Stimulated activated CD4-positive, alpha-beta T cell treated with anti-CD3 and anti-CD28 coated beads, Interleukin-1b, Interleukin-23, amount 100 ng/mL, for 48 hours (primary cell): Measurements from ENCODE around the gene DRG2.

Experiments
- DNase-seq: peaks from one replicate; pipeline ENCODE4 v3.0.0-alpha.2; 2020

The DRG2 gene

GRCh38 chr17:18144855-18145254, 57.1 kb downstream of the DRG2 start:
- no peak for DNase-seq

- no peak for DNase-seq
Measured at GRCh38 chr17:18145811-18146210, 58.1 kb downstream of the DRG2 start.

- DNase-seq, result no peak
Measured at GRCh38 chr17:18146259-18146658, 58.5 kb downstream of the DRG2 start.

DNA sequence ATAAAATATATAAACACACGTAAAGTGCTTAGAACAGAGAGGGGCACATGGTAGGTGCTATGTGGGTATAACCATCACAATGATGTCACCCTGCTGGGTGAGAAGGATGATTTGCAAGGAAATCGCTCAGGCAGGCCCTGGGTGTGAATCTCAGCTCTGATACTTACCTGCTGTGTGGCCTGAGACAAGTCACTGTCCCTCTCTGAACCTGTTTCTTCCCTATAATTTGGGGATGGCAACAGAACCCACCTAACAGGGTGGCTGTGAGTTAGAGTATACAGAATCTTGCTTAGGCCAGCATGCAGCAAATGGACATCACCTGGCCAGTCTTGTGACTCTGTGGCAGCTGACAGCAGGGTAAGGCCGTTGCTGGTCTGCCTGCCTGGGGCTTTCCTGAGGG, 59.2 kb downstream of the DRG2 start:
- no peak for DNase-seq

DNA sequence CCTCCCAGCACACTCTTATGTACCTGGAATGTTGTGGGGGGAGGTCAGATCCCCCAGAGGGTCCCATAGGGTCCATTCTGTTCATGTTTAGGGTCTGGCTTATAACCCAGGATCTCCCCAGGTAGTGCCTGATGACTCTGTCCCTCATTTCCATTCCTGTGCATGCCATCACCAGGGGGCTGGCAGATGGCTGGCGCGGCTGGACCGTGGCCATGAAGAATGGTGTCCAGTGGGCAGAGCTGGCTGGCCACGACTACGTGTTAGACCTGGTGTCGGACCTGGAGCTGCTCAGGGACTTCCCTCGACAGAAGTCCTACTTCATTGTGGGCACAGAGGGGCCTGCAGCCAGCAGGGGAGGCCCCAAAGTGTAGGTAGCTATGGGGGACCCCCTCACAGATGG, 60.8 kb downstream of the DRG2 start:
- no peak for DNase-seq

DNA sequence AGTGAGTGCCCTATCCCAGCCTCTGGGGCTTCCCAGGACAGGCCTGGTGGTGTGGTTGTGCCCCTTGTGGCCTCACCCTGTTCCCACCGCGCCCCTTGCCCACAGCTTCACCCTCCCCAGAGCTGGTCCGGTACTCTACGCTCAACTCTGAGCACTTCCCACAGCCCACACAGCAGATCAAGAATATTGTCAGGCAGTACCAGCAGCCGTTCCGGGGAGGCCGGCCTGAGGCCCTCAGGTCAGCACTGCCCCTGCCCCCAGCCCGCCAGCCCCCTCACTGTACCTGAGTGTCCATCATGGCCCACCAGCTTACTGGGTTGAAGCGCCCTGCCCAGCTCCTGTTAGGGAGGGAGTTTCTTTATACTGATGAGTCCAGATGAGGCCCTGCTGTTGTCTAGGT, 63.5 kb downstream of the DRG2 start:
- no peak for DNase-seq

DNA sequence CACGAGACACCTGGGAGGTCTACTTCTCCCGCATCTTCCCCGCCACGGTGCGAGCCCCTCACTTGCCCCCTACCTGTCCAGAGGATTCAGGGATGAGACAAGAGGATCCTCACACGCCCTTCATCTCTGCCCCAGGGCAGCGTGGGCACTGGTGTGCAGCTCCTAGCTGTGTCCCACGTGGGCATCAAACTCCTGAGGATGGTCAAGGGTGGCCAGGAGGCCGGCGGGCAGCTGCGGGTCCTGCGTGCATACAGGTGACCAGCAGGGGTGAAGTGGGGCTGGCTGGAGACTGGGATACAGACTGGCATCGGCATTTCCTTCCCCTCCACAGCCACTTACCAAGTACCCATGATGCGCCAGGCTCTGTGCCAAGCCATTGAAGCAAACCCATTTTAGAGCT, 67.4 kb downstream of the DRG2 start:
- no peak for DNase-seq

- no peak for DNase-seq
Measured at GRCh38 chr17:18156171-18156975, 68.6 kb downstream of the DRG2 start.

DNA sequence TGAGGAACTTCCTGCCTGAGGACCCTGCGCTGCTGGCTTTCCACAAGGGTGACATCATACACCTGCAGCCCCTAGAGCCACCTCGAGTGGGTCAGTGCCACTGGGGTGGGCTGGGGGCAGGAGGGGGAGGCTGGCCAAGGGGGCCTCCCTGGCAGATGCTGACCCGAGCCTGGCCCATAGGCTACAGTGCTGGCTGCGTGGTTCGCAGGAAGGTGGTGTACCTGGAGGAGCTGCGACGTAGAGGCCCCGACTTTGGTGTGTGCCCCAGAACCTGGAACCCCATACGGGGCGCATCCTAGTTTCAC, 69.2 kb downstream of the DRG2 start:
- no peak for DNase-seq
